NCI-H2029 (cell line): ENCODE results near the gene SCN1B.
"Not testable (repeated sequence)": the region's sequence is repeated elsewhere in the genome, so short reads cannot be mapped to it uniquely, and the experiment has no call there.

Experiments used
- DNase-seq: peaks from one replicate; lab custom pipeline; 2025; lab: John Stamatoyannopoulos, UW

Gene SCN1B

DNA sequence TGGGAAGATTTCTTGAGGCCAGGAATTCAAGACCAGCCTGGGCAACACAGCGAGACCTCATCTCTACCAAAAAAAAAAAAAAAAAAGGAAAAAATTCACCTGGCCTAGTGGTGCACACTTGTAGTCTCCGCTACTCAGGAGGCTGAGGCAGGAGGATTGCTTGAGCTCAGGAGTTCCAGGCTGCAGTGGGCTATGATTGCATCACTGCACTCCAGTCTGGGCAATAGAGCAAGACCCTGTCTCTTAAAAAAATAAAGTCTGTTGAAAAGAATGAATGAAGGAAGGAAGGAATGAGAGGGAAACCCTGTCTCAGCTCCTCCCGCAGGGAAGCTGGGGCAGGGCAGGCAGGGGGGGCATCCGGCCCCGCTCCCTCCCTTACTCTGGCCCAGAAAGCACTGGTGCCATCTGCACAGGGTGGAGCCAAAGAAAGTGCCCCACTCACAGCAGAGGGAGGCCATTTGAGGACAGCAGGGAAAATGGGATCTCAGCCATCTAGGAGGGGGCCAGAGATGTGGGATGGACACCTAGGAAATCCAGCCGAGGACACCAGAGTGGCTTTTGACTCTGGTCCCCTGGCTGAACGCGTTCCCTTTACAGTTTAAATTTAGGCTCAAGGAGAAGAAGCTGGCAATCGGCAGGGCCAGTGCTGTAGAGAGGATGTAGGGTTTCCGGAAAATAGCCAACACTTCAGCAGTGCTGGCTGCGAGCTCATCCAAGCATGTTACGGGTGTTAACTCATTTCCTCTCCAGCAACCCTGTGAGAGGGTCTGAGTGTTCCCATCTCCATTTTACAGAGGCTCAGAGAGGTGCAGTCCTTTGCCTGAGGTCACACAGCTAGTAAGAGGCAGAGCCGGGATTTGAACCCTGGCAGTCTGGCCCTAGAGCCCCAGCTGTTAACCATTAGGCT is 7.7 kb downstream of the SCN1B start:
- peak; percentile 83 for DNase-seq

DNA sequence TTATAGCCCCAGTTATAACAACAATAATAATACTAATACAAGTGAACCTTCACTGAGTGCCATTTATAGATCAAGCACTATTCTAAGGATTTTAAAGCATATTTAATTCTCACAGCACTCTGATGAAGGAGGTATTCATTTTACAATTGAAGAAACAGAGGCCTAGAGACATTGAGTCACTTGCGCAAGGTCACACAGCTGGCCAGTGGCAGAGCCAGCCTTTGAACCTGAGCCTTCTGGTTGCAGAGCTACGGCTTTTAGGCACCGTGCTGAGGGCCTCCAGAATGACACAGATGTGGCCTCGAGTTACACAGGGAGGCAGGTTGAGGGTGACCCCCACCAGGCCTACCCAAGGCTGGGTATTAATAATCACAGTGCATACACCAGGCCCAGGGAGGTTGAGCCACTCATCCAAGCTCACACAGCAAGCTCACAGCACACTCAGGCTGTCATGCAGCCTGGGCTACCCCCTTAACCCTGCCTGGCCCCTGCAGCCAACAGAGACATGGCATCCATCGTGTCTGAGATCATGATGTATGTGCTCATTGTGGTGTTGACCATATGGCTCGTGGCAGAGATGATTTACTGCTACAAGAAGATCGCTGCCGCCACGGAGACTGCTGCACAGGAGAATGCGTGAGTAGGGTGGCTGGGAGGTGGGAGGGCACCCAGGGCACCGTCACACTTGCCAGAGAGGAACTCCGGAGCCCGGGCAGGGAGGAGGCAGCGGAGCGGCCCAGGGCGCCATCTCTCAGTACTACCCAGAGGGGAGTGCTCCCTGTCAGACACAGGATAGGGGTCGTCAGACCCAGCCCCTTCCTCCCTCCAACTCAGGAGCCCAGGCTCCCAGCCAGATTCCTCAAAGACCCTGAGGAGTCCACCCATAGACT is 8.6 kb downstream of the SCN1B start:
- peak; percentile 61 for DNase-seq

DNA sequence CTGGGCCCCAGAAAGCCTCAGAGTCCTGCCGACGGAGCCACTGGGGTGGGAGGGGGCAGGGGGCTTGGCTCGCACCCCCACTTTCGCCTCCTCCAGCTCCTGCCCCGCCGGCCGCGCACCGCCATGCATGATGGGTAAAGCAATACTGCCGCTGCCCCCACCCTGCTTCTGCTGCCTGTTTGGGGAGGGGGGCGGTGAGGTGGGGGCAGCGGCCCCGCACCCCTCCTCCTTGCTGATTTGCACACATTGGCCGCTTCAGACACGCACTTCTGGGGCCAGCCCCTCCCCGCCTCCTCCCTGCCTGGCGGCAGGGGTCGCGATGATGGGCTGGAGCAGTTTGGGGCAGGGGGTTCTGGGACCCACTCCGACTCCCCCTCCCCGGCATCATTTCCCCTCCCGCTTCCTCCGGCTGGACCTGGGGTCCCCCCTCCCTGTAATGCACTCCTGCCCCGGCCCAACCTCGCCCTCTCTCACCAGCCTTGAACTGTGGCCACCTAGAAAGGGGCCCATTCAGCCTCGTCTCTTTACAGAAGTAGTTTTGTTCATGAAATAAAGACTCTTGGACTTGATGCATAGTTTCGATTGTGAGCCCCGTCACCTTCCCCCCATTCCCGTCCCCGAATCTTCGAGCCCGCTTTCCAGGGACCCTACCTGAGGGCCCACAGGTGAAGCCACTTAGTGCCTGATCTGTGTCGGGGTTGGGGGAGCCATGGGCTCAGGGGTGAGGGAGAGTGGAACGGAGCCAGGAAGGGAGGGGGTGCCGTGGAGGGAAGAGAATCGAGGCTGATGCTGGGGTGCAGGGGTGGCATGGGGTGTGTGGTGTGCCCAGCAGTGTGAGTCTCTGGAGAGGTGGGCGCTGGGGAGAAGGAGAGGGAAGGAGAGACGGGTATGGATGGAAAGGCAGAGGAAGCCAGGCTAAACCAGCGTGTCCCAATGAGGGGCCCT is 9.9 kb downstream of the SCN1B start:
- DNase-seq: no peak

DNA sequence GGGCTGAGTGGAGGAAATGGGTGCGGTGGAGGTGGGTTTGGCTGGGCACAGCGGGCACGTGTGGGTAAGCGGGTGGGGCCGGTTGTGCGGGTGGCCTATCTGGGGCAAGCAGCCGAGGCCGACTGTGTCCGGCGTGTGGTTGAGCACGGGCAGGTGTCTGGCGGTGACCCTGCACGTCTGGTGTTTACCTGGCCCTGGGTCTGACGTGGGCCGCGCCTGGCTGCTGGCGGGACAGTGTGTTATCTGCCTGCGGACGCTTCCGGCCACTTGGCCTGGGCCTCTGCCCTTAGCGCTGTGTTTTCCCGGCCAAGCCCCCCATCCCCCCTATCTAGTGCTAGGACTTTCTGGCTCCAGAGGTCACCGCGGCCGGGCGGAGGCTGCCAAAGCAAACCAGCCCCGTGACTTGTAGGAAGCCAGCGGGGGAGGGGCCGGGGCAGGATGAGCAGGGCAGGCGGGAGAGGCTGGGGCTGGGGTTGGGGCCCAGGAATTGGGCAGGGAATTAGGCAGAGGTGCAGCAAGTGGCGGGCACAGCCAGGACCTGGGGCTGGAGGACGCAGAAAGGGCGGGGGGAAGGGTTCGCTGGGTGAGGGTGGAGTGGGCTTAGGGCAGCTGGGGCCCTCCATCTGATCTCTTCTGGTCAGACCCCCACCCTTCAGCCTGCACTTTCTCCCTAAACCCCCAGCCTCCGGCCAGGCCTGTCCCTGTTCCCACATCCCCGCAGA is 10.7 kb downstream of the SCN1B start:
- peak; percentile 68 for DNase-seq

DNA sequence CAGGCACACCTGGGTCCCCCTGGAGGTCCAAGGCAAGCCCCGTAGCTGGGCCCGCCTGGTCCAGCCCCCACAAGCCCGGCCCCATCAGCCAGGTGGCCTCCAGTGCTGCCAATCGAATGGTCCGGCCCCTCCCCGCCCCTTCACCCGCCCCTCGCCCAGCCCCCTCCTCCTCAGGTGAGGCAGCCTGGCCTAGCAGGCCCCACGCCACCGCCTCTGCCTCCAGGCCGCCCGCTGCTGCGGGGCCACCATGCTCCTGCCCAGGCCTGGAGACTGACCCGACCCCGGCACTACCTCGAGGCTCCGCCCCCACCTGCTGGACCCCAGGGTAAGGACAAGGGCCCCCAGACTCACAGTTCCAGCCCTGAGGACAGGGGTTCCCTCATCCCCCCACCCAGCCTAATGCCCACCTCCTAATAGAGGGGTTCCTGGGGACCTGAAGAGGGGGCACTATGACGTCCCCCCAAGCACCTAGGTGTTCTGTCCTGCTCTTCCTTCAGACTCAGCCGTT is 11.3 kb downstream of the SCN1B start, which contains the start of gene HPN:
Gene HPN, plus strand, starts transcription at position 174 of the 508 bp plus-strand sequence. CDS start 786 bp downstream, outside the sequence.
- DNase-seq: peak; percentile 51

DNA sequence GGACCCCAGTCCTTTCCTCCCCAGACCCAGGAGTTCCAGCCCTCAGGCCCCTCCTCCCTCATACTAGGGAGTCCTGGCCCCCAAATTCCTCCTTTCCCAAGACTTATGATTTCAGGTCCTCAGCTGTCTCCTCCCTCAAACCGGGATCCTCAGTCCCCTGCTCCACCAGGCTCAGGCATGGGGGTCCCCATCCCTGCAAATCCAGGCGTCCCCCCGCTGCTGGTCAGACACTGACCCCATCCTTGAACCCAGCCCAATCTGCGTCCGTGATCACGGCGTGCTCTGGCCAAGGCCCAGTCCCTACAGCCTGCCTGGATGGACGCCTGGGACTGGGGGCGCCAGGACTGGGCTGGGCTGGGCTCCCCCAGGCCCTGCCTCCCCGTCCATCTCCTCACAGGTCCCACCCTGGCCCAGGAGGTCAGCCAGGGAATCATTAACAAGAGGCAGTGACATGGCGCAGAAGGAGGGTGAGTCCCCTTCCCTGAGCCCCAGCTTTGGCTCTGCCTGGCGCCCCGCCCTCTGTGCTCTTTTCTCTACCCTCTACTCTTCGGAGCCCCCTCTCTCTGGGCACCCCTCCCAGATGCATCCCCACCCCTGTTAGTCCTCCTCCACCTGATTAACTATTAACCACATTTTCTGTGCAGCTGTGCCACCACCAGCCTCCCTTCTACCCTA is 11.9 kb downstream of the SCN1B start:
- no peak for DNase-seq

DNA sequence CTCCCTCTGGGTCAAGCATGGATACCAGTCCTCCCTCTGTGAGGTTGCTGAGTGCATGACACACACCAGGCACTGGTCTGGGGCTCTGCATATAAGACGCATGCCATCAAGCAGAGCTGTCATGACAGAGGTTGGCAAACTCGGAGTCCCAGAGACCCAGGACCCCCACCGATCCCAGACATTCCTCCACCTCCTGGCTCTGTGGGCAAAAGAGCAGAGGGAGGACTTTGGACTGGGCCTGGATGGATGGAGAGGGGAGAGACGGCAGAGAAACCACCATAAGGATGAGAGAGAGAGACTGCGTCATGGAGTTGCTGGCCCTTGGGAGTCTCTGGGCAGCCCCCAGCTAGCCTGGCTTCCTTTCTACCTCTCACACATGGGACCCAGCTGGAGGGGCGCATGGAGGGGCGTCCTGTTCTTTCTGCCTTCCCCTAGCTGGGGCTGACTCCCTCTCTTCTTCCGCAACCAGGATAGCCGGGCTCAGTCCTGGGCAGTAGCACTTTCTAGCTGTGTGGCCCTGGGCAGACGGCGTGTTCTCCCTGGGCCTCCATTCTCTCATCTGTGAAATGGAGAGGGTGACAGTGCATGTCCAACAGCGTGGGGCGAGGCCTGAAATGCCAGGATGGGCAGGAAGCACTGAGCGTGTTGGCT is 12.8 kb downstream of the SCN1B start:
- DNase-seq: no peak

DNA sequence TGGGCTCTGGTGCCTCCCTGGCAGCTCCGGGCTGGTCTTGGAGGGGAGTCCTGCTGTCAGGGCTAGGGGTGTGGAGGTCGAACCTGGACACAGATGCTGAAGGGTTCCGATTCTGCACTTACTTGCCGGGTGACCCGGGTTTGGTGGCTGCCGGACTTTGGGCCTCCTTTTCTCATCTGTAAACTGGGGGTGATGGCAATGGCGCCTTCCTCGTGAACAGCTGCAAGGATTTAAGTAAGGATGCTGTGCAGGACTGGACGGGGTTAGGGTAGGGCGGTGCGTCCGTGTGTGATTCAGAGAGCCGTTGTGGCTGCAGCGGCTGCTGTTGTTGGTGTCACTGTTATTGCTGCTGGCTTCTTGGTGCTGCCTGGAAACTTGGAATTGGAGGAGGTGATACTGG is 13.6 kb downstream of the SCN1B start:
- DNase-seq: no peak

DNA sequence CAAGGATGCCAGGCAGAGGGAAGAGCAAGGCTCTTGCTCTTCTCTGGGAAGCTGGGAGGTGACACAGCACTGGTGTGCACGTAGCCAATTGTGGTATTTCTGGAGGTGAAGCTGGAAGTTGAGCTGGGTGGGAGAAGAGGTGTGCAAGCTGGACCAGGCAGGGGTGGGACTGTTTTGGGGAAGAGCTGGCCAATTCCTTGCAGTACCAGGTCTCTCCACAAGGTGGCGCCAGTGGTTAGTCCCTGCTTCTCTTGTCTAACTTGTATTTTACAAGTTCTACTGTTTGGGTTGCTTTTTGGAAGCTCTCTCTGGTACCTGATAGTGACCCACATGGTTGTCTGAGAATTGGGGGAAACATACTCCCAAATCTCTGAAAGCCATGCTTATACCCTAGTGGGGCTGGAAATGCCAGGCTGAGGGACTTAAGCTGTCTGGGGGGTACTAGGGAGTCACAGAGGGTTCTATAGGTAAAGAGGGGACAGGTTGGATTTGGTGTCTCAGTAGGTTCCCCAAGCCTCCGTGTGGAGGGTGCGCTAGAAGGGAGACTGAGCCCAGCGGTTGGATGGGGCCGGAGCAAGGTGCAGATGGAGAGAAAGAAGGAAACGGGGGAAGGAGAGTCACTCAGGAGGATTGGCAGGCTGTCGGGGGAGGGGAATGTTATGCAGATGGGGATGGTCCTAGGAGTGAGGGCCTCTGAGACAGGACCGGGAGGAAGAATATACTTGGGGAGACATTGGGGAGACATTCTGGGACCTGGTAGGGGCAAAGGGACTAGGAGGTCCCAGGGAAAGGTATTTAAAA is 14.2 kb downstream of the SCN1B start:
- no peak for DNase-seq

DNA sequence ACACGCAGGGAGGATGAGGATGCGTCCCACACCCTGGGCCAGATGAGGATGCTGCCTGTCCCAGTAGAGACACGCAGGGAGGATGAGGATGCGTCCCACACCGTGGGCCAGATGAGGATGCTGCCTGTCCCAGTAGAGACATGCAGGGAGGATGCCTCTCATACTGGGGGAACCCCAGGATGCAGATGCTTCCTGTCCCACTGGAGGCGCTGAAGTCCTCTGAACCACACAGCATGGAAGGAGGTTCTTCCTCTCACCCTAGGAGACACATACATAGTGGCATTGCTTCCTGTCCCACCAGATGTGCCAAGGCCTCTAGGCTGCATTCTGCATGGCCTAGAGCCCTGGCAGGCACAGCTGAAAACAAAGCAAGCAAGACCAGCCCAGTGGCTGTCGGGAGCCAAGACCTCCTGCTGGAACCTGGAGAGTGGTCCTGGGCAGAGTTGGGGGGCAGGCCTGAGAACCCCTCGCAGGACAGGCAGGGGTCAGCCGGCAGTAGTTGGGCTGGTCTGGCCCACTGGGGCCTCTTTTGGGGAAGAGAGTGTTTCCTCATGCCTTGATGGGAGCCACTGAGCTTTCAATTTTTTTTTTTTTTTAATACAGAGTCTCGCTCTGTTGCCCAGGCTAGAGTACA is 15.5 kb downstream of the SCN1B start:
- no peak for DNase-seq

DNA sequence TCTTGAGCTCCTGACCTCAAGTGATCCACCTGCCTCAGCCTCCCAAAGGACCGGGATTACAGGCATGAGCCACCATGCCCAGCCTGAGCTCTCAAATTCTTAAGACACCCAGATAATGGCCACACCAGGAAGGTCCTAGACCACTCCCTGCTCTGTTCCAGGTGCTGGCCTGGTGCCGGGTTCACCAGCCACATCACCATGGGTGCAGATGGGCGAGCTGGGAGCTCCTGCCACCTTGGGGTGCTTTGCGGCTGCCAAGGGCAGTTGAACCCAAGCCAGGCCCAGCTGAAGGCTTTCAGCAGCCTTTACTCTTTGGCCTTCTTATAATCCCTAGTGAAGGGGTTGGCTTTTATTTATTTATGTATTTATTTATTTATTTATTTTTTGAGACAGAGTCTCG is 16.2 kb downstream of the SCN1B start:
- no peak for DNase-seq

DNA sequence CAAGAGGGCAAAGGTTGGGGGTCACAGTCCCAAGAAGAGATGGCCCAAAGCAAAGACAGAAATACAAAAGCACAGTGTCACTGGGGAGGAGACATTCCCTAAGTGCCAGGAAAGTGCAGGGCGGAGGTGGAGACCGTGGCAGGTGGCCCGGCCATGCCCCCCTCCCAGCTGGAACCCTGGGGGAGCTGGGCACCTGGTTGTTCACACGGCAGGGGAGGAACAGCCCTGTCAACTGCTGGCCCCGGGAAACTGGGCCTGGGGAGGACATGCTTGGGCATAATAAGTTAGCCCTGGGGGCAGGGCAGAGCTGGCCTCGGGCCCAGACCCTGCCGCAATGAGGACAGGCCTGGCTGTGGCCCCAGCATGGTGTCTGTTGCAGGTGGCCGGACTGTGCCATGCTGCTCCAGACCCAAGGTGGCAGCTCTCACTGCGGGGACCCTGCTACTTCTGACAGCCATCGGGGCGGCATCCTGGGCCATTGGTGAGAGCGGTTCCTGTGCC is 18.7 kb downstream of the SCN1B start:
- DNase-seq: peak; percentile 60

DNA sequence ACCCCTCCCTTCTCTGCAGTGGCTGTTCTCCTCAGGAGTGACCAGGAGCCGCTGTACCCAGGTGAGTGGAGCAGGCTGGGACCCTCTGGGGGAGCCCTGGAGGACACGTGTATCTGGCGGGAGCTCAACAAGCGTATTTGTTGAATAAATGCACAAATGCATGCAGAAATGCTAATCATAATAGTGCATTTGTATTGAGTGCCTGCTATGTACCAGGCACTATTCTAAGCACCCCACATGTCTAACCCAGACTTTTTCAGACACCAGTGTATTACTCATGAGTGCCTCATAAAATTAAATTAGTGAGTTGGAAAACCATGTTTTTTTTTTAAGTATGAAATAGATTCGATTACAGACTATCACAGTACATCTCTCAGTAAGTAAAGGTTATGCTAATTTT is 19.2 kb downstream of the SCN1B start:
- no peak for DNase-seq

DNA sequence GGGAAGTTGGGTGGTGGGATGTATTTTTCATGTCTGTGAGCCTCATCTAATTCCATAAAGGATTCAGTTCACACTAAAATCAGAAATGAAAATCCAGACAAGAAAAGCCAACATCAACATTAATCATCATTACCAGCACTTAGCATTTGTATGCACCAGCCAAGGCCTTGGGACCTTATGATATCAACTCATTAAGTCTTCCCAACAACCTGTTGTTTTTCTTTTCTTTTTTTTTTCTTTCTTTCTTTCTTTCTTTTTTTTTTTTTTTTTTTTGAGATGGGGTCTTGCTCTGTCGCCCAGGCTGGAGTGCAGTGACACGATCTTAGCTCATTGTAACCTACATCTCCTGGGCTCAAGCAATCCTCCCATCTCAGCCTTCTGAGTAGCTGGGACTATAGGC is 20.4 kb downstream of the SCN1B start:
- not testable (repeated sequence) for DNase-seq

DNA sequence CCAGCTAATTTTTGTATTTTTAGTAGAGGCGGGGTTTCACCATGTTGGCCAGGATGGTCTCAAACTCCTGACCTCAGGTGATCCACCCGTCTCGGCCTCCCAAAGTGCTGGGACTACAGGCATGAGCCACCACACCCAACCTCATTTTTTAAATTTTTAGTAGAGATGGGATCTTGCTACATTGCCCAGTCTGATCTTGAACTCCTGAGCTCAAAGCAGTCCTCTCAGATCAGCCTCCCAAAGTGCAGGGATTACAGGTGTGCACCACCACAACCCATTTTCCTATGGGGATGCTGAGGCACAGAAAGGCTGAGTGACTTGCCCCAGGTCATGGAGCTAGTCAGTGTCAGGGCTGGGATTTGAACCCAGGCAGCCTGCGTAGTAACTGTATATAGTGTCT is 21.0 kb downstream of the SCN1B start:
- DNase-seq: not testable (repeated sequence)

DNA sequence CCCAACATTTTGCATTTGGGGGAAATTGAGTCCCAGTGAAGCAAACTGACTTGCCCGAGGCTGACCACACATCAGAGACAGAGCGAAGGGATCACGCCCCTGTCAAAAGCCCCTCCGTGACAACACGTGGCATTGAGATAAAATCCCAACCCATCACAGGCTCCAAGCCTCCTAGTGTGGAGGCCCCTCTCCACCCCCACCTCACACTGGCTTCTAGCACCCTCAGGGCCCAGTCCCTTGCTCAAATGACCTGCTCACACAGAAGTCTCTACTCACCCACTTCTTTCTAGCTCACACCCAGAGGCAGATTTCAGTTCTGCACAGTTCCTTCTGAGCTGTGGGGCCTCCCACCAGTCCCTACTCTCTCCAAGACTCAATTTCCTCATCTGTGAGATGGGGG is 21.5 kb downstream of the SCN1B start:
- DNase-seq: no peak

DNA sequence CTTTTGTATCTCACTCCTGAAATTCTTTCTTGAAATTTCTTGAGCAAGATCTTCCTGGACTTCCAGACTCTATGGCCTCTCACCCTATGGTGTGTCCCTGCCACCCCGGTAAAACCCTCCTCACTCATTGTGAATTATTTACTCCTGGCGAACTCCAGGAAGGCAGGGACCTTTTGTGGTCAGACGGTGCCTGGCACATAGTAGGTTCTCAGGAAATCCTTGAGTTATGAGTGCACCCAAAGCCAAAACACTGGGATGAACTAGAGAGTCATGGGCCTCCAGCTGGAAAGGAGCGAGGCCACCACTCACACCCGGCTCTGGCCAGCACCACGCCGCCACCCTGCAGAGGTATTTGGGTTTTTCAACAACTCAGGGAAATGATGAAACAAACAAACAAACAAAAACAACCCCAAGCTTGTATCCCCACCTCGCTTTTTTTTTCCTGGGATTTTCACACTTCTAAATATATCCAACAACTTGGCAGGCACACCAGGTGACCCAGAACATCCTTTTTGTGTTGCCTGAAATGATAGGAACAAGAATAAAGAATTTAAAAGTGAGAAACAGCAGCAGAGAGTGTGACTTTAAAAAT is 22.4 kb downstream of the SCN1B start:
- no peak for DNase-seq
